GM12878 (cell line): ENCODE results near the gene NEBL. TPM values are rescaled to one million over a fixed set of nuclear protein-coding genes. Genes with fewer than 3 reads are reported as not detected.

Source experiments
- ATAC-seq: fragments of 200-7000 bp; cut with Tn5 transposase; 3 replicates; pipeline ENCODE4 v1.9.1; 2020; ENCODE audit warnings: mild to moderate bottlenecking, moderate library complexity
- BruUV-seq: library from RNA; stranded (reverse); fragments of 400-500 nt; replicated peaks from 2 replicates; lab custom pipeline; 2021; lab: Mats Ljungman, UMichigan
- CTCF ChIA-PET: fragments of 300-600 bp; sonication (Branson Sonifier 250); formaldehyde crosslinking; extraction: SDS; loops from one replicate; lab custom pipeline; 2021; ENCODE audit warnings: inconsistent platforms; lab: Yijun Ruan, JAX
- POLR2A ChIA-PET: fragments of 350-600 bp; formaldehyde crosslinking; extraction: SDS; loops from one replicate; lab custom pipeline; 2021; ENCODE audit warnings: inconsistent platforms; lab: Charles Lee
- RAD21 ChIA-PET: fragments of 300-600 bp; sonication (Branson Sonifier 250); formaldehyde crosslinking; loops from one replicate; lab custom pipeline; 2023; ENCODE audit warnings: antibody characterized with exemption; ENCODE audit not compliant: unreplicated experiment; lab: Charles Lee
- SMC1A ChIA-PET: fragments of 300-600 bp; sonication (Branson Sonifier 250); formaldehyde crosslinking; loops from one replicate; lab custom pipeline; 2023; ENCODE audit not compliant: unreplicated experiment, uncharacterized antibody; lab: Charles Lee
- DNase-seq: peaks from one replicate; pipeline ENCODE4 v3.0.0-alpha.2; 2011; ENCODE audit warnings: low read depth, low spot score
- FAIRE-seq: peaks from 3 replicates; lab custom pipeline; 2011; peaks lifted over from hg19 to GRCh38; lab: Jason Lieb, UNC
- H2AFZ ChIP-seq: 2 replicates; pipeline ENCODE4 v1.6.0; 2011; ENCODE audit warnings: low read depth, low read length, control low read depth; ENCODE audit not compliant: control insufficient read depth
- H3K27ac ChIP-seq: 2 replicates; pipeline ENCODE4 v1.5.1; 2011; ENCODE audit warnings: control low read depth; ENCODE audit not compliant: control insufficient read depth, insufficient read depth
- H3K27me3 ChIP-seq, 2 experiments: replicated peaks in 1 of 2; 2 replicates each; pipeline versions ENCODE4 v1.6.0 to v1.6.1; 2011; ENCODE audit warnings: low read length in 1 of 2; ENCODE audit not compliant: control insufficient read depth in 2 of 2, insufficient read depth in 2 of 2
- H3K36me3 ChIP-seq, 2 experiments: 2 replicates each; pipeline ENCODE4 v1.5.1; 2011; ENCODE audit warnings: low read length in 1 of 2; ENCODE audit not compliant: control insufficient read depth in 2 of 2, insufficient read depth in 2 of 2
- H3K4me1 ChIP-seq: 2 replicates; pipeline ENCODE4 v1.6.1; 2011; ENCODE audit warnings: mild to moderate bottlenecking, low read length, moderate library complexity, mixed read lengths; ENCODE audit not compliant: control insufficient read depth, insufficient read depth
- H3K4me2 ChIP-seq: 2 replicates; pipeline ENCODE4 v1.6.0; 2011; ENCODE audit warnings: control low read depth; ENCODE audit not compliant: control insufficient read depth, insufficient read depth
- H3K4me3 ChIP-seq: fragments of 200-600 bp; sonication (generic); 2 replicates; pipeline ENCODE4 v1.5.1; 2016
- H3K79me2 ChIP-seq: 2 replicates; pipeline ENCODE4 v1.6.0; 2011; ENCODE audit warnings: low read length; ENCODE audit not compliant: control insufficient read depth, insufficient read depth
- H3K9ac ChIP-seq: 2 replicates; pipeline ENCODE4 v1.8.0; 2011; ENCODE audit warnings: low read length, control low read depth, mixed read lengths; ENCODE audit not compliant: control insufficient read depth, insufficient read depth
- H3K9me3 ChIP-seq: replicated peaks from 3 replicates; pipeline ENCODE4 v1.5.1; 2011; ENCODE audit warnings: mild to moderate bottlenecking, low read length; ENCODE audit not compliant: control insufficient read depth, insufficient read depth
- H4K20me1 ChIP-seq: 2 replicates; pipeline ENCODE4 v1.6.0; 2011; ENCODE audit not compliant: control insufficient read depth, insufficient read depth
- EED ChIP-seq: sonication (generic); IDR thresholded peaks from 2 replicates; pipeline ENCODE4 v1.6.1; 2016; ENCODE audit warnings: antibody characterized with exemption, low read depth
- JUNB ChIP-seq: IDR thresholded peaks from 2 replicates; pipeline ENCODE4 v1.6.1; 2016; ENCODE audit warnings: antibody characterized with exemption, mild to moderate bottlenecking
- KLF5 ChIP-seq: fragments of 450-650 bp; IDR thresholded peaks from 2 replicates; pipeline ENCODE4 v1.6.1; 2014; ENCODE audit warnings: mild to moderate bottlenecking; ENCODE audit not compliant: partially characterized antibody
- SMAD5 ChIP-seq: IDR thresholded peaks from 2 replicates; pipeline ENCODE4 v1.6.1; 2016; ENCODE audit warnings: antibody characterized with exemption, low read depth
- WGBS: methylation state at CpG from one replicate; pipeline ENCODE4 v1.1.6; 2016; ENCODE audit warnings: low lambda C conversion rate; ENCODE audit not compliant: insufficient replicate concordance, insufficient coverage; ENCODE audit errors: missing lambda C conversion rate; 5-methylcytosine and 5-hydroxymethylcytosine counted together
- in situ Hi-C: fragments of 300-500 bp; cut with MboI; formaldehyde crosslinking; loops from 9 replicates; pipeline ENCODE4 v1.14.3; 2018; ENCODE audit warnings: mixed read lengths
- intact Hi-C: fragments of 100-400 bp; cut with micrococcal nuclease; formaldehyde crosslinking; loops from one replicate; pipeline ENCODE4 v1.14.2; 2022; ENCODE audit not compliant: unreplicated experiment
- polyA plus RNA-seq, 11 experiments: library from polyadenylated mRNA; depleted of rRNA in 4 of 11; unstranded in 6 of 11; stranded (reverse) in 5 of 11; fragments of >200 nt; fragmentation: Nextera tagmentation in 4 of 11; fragmentation: Illumina TruSeq in 1 of 11; extraction: Ambion mirVana in 4 of 11; extraction: Trizol in 1 of 11; gene quantifications; 1 replicate in 1 of 11; 2 replicates in 10 of 11; pipeline versions ENCODE4 v1.2.1 to v1.2.3, GENCODE V29; 2011 to 2016; ENCODE audit warnings: inconsistent platforms in 2 of 11, missing spikeins in 2 of 11, low read depth in 1 of 11
- total RNA-seq, 4 experiments: library from RNA; depleted of rRNA in 3 of 4; stranded (reverse); fragments of >200 nt in 3 of 4; fragmentation: Illumina TruSeq in 1 of 4; extraction: Trizol in 1 of 4; gene quantifications; 2 replicates each; pipeline versions ENCODE4 v1.2.1 to v1.2.3, GENCODE V29; 2013 to 2021
- TF ChIP-seq, protein P1 (sequence below): IDR thresholded peaks from 2 replicates; pipeline ENCODE4 v1.6.1; 2012; ENCODE audit warnings: improper control_type of control experiment, low read depth, low read length; ENCODE audit not compliant: insufficient replicate concordance
- TF ChIP-seq, protein P2 (sequence below): fragments of 450-650 bp; IDR thresholded peaks from 2 replicates; pipeline ENCODE4 v1.6.1; 2017; ENCODE audit warnings: borderline replicate concordance

NEBL gene
- total and polyA plus RNA-seq, 10 of the 15 experiments (the other 5 are each of a cell fraction or from before 2014, with no cell fraction given), result 0.04 to 0.56 (median 0.11) TPM; not detected in 6

DNA sequence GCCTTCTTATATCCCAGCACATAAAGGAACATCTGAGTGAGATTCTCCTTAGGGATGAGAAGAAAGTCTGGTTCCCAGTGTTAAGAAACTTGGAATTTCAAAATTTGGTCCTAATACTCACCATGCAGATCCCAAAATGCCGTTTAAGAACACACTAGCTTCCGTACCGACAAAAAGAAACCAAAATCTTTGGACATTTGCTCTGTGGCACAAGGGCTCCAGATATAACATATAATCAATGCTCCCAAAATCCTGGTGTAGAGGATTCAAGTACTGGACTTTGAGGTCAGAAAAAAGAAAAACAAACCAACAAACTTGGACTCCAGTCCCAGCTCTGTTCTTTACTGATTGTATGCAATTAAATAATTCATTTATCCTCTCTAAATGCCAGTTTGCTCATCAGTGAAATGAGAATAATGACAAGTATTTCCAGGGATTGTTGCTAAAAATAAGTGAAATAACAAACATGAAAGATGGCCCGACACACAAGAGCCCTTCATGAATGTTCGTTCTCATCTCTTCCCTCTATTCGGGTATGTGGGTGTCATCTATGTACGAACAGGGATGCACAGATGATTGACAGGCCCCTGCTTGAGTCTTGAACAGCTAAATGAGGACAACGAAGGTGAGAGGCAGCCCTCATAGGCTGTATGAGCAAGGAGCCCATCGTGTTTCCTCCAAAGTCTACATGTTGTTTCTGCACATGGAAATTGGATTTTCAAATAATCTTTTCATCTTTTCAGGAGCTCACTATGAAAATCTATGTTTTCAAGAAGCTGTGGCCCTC, 48.6 kb upstream of the NEBL start:
- CTCF ChIA-PET, result no interaction called here
- no peak overlapping the region for H3K4me3 ChIP-seq
- BruUV-seq, result no TSS peak
- H3K9ac ChIP-seq, result no peak overlapping the region
- POLR2A ChIA-PET, result no interaction called here
- no peaks in the 10 kb centered on the region for H3K4me1 ChIP-seq
- FAIRE-seq (no peak), ATAC-seq (no peak), DNase-seq (no peak)
- no peak overlapping the region for H3K4me2 ChIP-seq
- H3K27me3 ChIP-seq, result no peaks in the 10 kb centered on the region
- SMC1A ChIA-PET, result no interaction called here
- intact Hi-C loops, result no loop called here
- no peaks in the 10 kb centered on the region for H3K9me3 ChIP-seq
- no peak overlapping the region for H3K27ac ChIP-seq
- in situ Hi-C loops, result no loop called here
- no peaks in the 10 kb centered on the region for H4K20me1 ChIP-seq
- no peak overlapping the region for H2AFZ ChIP-seq
- H3K36me3 ChIP-seq, result no peaks in the 10 kb centered on the region
- TF ChIP-seq SMAD5, result no peak
- TF ChIP-seq EED, result no peak
- TF ChIP-seq JUNB, result no peak
- TF ChIP-seq, protein P1, sequence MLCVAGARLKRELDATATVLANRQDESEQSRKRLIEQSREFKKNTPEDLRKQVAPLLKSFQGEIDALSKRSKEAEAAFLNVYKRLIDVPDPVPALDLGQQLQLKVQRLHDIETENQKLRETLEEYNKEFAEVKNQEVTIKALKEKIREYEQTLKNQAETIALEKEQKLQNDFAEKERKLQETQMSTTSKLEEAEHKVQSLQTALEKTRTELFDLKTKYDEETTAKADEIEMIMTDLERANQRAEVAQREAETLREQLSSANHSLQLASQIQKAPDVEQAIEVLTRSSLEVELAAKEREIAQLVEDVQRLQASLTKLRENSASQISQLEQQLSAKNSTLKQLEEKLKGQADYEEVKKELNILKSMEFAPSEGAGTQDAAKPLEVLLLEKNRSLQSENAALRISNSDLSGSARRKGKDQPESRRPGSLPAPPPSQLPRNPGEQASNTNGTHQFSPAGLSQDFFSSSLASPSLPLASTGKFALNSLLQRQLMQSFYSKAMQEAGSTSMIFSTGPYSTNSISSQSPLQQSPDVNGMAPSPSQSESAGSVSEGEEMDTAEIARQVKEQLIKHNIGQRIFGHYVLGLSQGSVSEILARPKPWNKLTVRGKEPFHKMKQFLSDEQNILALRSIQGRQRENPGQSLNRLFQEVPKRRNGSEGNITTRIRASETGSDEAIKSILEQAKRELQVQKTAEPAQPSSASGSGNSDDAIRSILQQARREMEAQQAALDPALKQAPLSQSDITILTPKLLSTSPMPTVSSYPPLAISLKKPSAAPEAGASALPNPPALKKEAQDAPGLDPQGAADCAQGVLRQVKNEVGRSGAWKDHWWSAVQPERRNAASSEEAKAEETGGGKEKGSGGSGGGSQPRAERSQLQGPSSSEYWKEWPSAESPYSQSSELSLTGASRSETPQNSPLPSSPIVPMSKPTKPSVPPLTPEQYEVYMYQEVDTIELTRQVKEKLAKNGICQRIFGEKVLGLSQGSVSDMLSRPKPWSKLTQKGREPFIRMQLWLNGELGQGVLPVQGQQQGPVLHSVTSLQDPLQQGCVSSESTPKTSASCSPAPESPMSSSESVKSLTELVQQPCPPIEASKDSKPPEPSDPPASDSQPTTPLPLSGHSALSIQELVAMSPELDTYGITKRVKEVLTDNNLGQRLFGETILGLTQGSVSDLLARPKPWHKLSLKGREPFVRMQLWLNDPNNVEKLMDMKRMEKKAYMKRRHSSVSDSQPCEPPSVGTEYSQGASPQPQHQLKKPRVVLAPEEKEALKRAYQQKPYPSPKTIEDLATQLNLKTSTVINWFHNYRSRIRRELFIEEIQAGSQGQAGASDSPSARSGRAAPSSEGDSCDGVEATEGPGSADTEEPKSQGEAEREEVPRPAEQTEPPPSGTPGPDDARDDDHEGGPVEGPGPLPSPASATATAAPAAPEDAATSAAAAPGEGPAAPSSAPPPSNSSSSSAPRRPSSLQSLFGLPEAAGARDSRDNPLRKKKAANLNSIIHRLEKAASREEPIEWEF, result no peak
- TF ChIP-seq, protein P2, sequence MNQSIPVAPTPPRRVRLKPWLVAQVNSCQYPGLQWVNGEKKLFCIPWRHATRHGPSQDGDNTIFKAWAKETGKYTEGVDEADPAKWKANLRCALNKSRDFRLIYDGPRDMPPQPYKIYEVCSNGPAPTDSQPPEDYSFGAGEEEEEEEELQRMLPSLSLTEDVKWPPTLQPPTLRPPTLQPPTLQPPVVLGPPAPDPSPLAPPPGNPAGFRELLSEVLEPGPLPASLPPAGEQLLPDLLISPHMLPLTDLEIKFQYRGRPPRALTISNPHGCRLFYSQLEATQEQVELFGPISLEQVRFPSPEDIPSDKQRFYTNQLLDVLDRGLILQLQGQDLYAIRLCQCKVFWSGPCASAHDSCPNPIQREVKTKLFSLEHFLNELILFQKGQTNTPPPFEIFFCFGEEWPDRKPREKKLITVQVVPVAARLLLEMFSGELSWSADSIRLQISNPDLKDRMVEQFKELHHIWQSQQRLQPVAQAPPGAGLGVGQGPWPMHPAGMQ, result no peak
- TF ChIP-seq KLF5, result no peak
- TF ChIP-seq, all 136 proteins: peak for 0
- RAD21 ChIA-PET, result no interaction called here
- H3K79me2 ChIP-seq, result no peaks in the 10 kb centered on the region
- WGBS, result 50% methylated on average over 9 of the region's 9 CpGs
